HG03108 (cell line): ENCODE data around the gene MRPL41.
"Not testable (repeated sequence)": the region's sequence is repeated elsewhere in the genome, so short reads cannot be mapped to it uniquely, and the experiment has no call there.

Source experiments
- ATAC-seq: cut with Tn5 transposase; IDR thresholded peaks from one replicate; pipeline ENCODE4 v1.9.1; 2021; ENCODE audit warnings: moderate library complexity; ENCODE audit not compliant: unreplicated experiment

Gene MRPL41

GRCh38 chr9:137521405-137521985 is 30.2 kb upstream of the MRPL41 start:
- no peak for ATAC-seq

DNA sequence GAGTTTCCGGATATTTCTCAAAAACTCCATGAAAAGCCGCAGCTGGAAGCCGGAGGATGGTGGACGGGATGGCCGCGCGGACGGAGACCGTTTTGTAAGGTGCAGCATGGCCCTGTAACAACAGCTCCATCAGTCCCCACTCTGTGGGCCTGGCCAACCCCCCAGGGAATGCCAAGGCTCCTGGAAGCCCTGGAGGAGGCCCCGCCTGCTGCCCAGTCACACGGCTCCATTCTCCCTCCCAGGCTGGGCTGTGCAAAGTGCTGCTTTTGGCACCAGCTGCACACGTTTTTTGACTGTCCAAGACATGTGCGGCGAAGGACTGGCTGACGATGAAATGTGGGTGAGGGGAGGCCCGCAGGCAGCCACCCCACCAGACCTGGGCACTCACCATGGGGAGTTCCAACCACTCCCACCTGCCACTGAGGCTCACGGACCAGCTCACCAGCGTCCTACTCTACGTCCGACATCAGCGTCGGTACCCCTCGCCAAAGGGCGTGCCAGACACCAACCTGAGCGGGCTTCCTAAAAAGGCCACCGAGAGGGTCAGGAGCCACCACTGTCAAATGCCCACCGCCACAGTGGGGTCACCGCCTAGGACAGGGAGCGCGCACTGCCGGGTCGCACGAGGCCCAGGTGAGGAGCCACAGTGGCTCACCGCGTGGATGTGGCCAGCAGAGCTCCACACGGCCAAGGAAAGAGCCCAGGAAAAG is 28.8 kb upstream of the MRPL41 start:
- no peak for ATAC-seq

GRCh38 chr9:137524161-137524980 is 27.3 kb upstream of the MRPL41 start:
- no peak for ATAC-seq

GRCh38 chr9:137524981-137525317 is 26.7 kb upstream of the MRPL41 start:
- ATAC-seq: no peak

DNA sequence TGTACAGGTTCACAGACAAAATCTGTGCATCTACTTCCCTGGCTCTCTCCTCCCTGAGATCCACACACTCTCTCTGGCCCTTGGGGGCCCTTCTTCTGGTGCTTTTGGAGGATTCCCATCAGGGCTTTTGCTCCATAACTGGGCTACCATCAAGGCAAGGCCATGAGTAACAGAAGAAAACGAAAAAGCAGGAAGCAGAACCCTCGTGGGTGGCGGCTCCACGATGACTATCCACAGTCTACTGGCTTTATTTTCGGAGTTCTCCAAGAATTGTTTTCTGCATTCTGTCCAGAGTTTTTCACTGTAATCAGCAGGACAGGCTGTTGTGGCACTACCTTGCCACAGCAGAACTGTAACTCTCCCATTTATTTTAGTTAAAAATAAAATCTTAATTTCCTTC is 21.3 kb upstream of the MRPL41 start:
- no peak for ATAC-seq

DNA sequence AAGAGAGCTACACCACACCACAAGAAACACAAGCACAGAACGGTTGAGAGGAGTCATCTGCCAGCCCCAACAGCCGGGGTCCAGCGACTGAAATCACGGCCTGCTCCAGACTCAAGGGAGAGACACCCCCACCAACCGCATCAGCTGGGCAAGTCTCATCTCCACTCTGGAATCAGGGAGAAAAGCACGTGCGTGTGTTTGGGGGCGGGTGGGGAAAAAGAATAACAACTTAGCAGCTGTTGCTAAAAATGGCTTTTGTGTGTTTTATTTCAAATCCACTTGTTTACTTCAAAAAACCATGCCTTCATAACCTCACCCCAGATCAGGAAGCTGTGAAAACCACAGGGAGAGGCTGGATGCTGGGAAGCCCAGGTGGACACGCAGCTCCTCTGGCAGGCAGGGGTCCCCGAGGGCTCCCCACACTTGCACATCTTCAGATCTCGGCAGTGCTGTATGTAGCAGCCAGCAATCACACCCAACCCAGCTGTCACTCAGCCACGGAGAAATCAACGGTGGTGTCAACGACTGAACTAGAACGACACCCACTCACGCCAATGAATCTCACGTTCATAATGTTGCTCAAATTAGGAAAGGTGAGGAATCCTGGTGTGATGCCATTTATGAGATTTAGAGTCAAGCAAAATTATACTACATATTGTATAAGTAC is 20.4 kb upstream of the MRPL41 start:
- ATAC-seq: no peak

DNA sequence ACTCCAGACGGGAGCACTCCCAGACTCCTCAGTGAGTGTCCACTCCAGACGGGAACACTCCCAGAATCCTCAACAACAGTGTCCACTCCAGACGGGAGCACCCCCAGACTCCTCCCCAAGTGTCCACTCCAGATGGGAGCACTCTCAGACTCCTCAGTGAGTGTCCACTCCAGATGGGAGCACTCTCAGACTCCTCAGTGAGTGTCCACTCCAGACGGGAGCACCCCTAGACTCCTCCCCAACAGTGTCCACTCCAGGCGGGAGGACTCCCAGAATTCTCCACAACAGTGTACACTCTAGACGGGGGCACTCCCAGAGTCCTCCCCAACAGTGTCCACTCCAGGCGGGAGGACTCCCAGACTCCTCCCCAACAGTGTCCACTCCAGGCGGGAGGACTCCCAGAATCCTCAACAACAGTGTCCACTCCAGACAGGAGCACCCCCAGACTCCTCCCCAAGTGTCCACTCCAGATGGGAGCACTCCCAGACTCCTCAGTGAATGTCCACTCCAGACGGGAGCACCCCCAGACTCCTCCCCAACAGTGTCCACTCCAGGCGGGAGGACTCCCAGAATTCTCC is 18.7 kb upstream of the MRPL41 start:
- ATAC-seq: not testable (repeated sequence)

- ATAC-seq: no peak
These were observed 17.2 kb upstream of the MRPL41 start for GRCh38 chr9:137534256-137535119.

DNA sequence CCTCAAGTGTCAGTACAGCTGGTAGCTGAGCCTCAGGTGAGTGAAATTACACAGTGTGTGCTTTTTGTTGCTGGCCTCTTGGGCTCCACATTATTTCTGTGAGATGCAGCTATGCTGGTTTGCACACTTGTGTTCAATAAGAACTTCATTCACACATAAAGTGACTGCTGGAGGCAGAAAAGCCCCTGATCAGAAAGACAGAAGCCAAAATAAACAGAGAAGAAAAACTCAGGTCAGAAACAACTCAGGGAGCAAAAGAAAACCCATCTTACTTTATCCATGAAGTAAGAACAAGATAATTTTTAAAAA is 16.6 kb upstream of the MRPL41 start:
- ATAC-seq: no peak

- not testable (repeated sequence) for ATAC-seq
These were observed 15.0 kb upstream of the MRPL41 start for GRCh38 chr9:137536594-137537131.

DNA sequence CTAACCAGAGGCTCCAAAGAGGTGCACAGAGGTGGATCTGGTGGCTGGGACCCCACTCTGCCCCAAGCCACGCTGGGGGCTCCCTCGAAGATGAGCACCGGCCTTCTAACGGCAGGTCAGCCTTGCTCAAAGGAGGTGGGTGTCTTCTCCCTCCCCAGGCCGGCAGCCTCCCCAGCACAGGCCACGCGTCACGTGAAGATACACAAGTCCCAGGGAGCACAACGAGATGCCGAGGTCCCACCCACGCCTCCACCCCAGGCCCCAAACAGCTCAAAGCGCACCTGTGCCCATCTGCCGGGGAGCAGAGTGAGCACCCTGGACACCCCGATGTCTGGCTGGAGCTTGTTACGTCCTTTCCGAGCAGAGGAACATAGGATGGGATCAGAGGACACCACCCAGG is 13.6 kb upstream of the MRPL41 start:
- no peak for ATAC-seq

DNA sequence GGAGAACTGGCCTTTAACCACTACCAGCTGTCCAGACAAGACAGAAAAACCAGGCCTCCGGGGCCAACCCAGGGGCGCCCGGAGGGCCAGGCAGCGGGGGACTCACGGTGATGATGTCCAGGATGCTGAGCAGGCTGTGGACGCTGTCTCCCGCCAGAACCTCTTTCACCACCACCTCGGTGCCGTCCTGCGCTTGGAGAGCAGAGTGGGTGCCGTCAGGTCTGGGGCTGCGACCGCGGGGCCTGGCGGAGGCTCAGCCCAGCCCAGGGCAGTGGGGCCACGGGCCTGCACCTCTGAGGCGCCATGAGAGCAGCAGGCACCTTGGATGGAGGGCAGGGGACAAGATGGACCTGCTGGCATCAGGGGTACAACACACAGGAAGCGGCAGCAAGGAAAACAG is 11.1 kb upstream of the MRPL41 start:
- ATAC-seq: no peak

- ATAC-seq: no peak
These were observed 9.2 kb upstream of the MRPL41 start for GRCh38 chr9:137542486-137542885.

- no peak for ATAC-seq
These were observed 8.3 kb upstream of the MRPL41 start for GRCh38 chr9:137543237-137543963.

DNA sequence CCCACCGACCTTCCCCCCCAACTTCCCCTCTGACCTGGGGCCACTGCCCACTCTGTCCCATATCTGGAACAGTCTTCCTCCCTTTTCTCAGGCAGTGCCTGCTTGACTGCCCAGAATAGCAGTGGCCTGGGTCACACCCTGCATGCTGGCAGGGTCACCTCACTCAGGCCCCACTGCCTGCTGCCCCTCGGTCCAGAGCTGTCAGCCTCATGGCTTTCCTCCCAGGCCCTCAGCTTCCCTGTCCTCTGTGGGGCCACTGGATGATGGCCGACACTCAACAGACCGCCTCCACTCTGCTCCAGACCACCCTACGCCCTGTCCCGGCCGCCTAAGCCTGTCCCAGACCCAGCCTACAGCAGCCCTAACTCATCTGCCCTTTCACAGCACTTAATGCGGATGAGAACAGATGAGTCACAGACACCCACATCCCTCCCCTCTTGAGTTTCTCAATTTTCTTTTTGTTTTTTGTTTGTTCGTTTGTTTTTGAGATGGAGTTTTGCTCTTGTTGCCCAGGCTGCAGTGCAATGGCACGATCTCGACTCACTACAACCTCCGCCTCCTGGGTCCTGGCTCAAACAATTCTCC is 7.4 kb upstream of the MRPL41 start:
- no peak for ATAC-seq

GRCh38 chr9:137545123-137545522 is 6.6 kb upstream of the MRPL41 start:
- ATAC-seq: no peak

DNA sequence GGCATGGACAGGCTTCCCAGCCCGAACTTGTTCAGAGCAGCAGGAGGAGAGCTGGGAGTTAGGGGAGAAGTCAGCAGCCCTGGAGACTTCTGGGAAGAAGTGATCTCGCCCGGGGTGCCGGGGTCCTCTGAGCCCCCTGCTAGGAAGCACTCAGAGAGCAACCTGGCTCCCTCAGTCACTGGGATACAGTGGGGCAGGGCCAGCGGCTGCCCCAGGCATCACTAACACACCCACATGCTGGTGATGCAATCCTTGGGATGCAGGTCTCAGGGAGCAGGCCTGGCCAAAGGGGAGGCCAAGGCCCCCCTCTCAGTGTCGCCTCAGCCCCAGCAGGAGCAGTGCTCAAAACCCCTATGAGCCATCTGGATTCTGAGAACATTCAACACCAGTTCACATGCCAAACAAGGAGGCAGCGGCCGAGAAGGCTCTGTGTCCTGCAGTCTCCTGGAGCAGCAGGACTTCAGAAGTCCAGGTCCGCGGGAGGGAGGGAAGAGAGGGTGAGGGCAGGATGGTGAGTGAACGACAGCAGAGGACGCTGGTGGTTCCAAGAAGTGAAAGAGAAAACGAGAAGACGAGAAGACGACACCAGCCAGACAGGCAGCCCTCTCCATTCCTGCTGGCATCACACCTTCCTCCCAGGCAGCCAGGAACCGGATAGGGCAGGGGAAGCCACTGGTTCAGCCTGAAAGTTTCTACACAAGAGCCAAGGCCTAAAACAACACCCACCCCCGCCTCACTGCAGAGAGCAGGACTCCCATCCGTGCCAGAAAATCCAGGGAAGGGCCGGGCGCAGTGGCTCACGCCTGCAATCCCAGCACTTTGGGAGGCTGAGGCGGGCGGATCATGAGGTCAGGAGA is 3.8 kb upstream of the MRPL41 start:
- ATAC-seq: no peak

DNA sequence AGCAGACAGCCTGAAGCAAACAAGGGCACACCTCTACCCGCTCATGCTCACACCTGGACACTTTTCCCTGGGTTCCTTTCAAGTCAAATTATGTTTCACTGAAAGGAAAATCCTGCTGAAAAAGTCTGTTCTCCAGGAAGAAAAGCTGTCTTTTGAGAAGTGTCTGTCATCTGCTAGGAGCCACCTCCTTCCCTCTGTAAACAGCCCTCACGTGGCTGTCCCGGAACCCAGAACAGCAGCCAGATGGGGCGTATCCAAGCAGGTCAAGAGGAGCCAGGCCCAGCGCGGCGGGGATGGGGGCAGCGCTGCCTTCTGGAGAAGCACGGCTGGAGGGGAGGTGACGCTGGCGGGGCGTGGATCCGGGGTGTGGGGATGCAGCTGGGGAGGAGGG is 1.5 kb upstream of the MRPL41 start, which contains the start of gene PNPLA7:
PNPLA7 (minus strand) TSS at position 172 of the 391 bp plus-strand sequence. CDS start 205 bp downstream, outside the sequence.
- ATAC-seq: no peak
